ENCODE data around the gene FHL2. TPM values are rescaled to one million over a fixed set of nuclear protein-coding genes. Genes with fewer than 3 reads are reported as not detected.

Gene FHL2
- total RNA-seq, 1 experiment from 2014 or later: 21.1 TPM

DNA sequence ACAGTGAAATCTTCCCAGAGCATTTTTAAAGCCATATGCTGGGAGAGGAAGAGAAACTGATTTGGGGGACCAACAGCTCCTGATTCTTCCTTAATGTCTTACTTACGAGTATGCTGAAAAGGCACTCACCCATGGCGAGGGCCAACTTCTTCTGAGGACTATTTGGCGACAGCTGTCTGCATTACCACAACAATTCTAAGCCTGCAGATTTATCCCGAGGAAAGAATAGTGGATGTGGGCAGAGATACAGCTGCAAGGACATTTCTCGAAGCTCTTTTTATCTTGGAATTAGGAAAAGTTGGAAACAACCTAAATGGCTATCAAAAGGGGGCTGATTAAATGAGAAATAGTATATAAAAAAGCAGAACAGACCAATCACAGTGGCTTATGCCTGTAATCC, 40.3 kb upstream of the FHL2 start:
- Mint-ChIP-seq H3K4me1 (peaks cover 29% of the 10 kb centered on the region), H3K4me3 (no peak overlapping the region), H3K27ac (no peak overlapping the region), H3K27me3 (ENCODE audit: low read depth) (no peaks in the 10 kb centered on the region; the same call in 1 of the 2 replicates), H3K36me3 (no peaks in the 10 kb centered on the region), H3K9me3 (no peaks in the 10 kb centered on the region)
- no peak for TF ChIP-seq FOXJ3 (CRISPR knock-in tag; IDR thresholded peaks at IDR 0.05; ENCODE audit: borderline replicate concordance)
- no peak for TF ChIP-seq MYBL2 (CRISPR knock-in tag; IDR thresholded peaks at IDR 0.05)
- no peak for TF ChIP-seq OVOL2 (CRISPR knock-in tag; IDR thresholded peaks at IDR 0.05; ENCODE audit: borderline replicate concordance)
- TF ChIP-seq ZNF138 (CRISPR knock-in tag; conservative IDR thresholded peaks at IDR 0.05): no peak
- TF ChIP-seq, protein P1, sequence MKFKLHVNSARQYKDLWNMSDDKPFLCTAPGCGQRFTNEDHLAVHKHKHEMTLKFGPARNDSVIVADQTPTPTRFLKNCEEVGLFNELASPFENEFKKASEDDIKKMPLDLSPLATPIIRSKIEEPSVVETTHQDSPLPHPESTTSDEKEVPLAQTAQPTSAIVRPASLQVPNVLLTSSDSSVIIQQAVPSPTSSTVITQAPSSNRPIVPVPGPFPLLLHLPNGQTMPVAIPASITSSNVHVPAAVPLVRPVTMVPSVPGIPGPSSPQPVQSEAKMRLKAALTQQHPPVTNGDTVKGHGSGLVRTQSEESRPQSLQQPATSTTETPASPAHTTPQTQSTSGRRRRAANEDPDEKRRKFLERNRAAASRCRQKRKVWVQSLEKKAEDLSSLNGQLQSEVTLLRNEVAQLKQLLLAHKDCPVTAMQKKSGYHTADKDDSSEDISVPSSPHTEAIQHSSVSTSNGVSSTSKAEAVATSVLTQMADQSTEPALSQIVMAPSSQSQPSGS (CRISPR knock-in tag; IDR thresholded peaks at IDR 0.05; ENCODE audit: borderline replicate concordance, low read depth): no peak
- TF ChIP-seq ETV6 (CRISPR knock-in tag; IDR thresholded peaks at IDR 0.05): no peak
- no peak for TF ChIP-seq CREM (CRISPR knock-in tag; IDR thresholded peaks at IDR 0.05)
- TF ChIP-seq TEAD4 (CRISPR knock-in tag; IDR thresholded peaks at IDR 0.05): no peak
- TF ChIP-seq, protein P2, sequence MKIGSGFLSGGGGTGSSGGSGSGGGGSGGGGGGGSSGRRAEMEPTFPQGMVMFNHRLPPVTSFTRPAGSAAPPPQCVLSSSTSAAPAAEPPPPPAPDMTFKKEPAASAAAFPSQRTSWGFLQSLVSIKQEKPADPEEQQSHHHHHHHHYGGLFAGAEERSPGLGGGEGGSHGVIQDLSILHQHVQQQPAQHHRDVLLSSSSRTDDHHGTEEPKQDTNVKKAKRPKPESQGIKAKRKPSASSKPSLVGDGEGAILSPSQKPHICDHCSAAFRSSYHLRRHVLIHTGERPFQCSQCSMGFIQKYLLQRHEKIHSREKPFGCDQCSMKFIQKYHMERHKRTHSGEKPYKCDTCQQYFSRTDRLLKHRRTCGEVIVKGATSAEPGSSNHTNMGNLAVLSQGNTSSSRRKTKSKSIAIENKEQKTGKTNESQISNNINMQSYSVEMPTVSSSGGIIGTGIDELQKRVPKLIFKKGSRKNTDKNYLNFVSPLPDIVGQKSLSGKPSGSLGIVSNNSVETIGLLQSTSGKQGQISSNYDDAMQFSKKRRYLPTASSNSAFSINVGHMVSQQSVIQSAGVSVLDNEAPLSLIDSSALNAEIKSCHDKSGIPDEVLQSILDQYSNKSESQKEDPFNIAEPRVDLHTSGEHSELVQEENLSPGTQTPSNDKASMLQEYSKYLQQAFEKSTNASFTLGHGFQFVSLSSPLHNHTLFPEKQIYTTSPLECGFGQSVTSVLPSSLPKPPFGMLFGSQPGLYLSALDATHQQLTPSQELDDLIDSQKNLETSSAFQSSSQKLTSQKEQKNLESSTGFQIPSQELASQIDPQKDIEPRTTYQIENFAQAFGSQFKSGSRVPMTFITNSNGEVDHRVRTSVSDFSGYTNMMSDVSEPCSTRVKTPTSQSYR (CRISPR knock-in tag; IDR thresholded peaks at IDR 0.05): no peak
- TF ChIP-seq, protein P3, sequence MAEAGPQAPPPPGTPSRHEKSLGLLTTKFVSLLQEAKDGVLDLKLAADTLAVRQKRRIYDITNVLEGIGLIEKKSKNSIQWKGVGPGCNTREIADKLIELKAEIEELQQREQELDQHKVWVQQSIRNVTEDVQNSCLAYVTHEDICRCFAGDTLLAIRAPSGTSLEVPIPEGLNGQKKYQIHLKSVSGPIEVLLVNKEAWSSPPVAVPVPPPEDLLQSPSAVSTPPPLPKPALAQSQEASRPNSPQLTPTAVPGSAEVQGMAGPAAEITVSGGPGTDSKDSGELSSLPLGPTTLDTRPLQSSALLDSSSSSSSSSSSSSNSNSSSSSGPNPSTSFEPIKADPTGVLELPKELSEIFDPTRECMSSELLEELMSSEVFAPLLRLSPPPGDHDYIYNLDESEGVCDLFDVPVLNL (CRISPR knock-in tag; IDR thresholded peaks at IDR 0.05; ENCODE audit: borderline replicate concordance, low read depth): no peak
- no peak for TF ChIP-seq FOXK1 (CRISPR knock-in tag; IDR thresholded peaks at IDR 0.05)
- no peak for TF ChIP-seq ELF4 (CRISPR knock-in tag; IDR thresholded peaks at IDR 0.05; ENCODE audit: low read depth)
- no peak for TF ChIP-seq PRRX2 (CRISPR knock-in tag; IDR thresholded peaks at IDR 0.05)
- TF ChIP-seq GRHL2 (CRISPR knock-in tag; IDR thresholded peaks at IDR 0.05; ENCODE audit: insufficient replicate concordance, severe bottlenecking): no peak
- no peak for TF ChIP-seq GABPB1 (CRISPR knock-in tag; IDR thresholded peaks at IDR 0.05)
- no peak for TF ChIP-seq NR1H2 (CRISPR knock-in tag; IDR thresholded peaks at IDR 0.05)
- TF ChIP-seq, protein P4, sequence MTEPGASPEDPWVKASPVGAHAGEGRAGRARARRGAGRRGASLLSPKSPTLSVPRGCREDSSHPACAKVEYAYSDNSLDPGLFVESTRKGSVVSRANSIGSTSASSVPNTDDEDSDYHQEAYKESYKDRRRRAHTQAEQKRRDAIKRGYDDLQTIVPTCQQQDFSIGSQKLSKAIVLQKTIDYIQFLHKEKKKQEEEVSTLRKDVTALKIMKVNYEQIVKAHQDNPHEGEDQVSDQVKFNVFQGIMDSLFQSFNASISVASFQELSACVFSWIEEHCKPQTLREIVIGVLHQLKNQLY (CRISPR knock-in tag; IDR thresholded peaks at IDR 0.05): no peak
- TF ChIP-seq, protein P5, sequence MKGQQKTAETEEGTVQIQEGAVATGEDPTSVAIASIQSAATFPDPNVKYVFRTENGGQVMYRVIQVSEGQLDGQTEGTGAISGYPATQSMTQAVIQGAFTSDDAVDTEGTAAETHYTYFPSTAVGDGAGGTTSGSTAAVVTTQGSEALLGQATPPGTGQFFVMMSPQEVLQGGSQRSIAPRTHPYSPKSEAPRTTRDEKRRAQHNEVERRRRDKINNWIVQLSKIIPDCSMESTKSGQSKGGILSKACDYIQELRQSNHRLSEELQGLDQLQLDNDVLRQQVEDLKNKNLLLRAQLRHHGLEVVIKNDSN (CRISPR knock-in tag; IDR thresholded peaks at IDR 0.05): no peak
- no peak for TF ChIP-seq ATF1 (CRISPR knock-in tag; IDR thresholded peaks at IDR 0.05)
- ChIA-PET POLR2A (no interaction called here), CTCF (interaction anchor here (0.7 to 1.4 kb wide), 2 partner anchors 35 to 41 kb away, joined by 3 to 4 read pairs; no protein-coding TSS in a partner anchor)
- DNase-seq (ENCODE audit: low spot score) (no peak), ATAC-seq (no peak)

All from WTC11 (cell line).